GM12864 (cell line): ENCODE measurements around the gene IGSF9.

ENCODE experiments used
- DNase-seq: peaks from one replicate; pipeline ENCODE4 v3.0.0-alpha.2; 2011; ENCODE audit warnings: low read depth
- H3K4me3 ChIP-seq: 2 replicates; pipeline ENCODE4 v1.5.1; 2011; ENCODE audit warnings: mild to moderate bottlenecking, low read depth, low read length, control low read depth
- CTCF ChIP-seq: IDR thresholded peaks from 2 replicates; pipeline ENCODE4 v1.5.1; 2011; ENCODE audit warnings: low read depth, mild to moderate bottlenecking, moderate library complexity, low read length, control low read depth, inconsistent platforms; ENCODE audit errors: missing control alignments

Gene IGSF9

GRCh38 chr1:159879136-159879535 is 66.3 kb downstream of the IGSF9 start:
- no peak overlapping the region for H3K4me3 ChIP-seq
- DNase-seq = no peak
- TF ChIP-seq CTCF = no peak

- DNase-seq = no peak
- no peak overlapping the region for H3K4me3 ChIP-seq
- no peak for TF ChIP-seq CTCF
Measured at GRCh38 chr1:159877695-159878444, 67.5 kb downstream of the IGSF9 start.
